HepG2 (cell line): ENCODE data around the gene OSBPL10. TPM values are rescaled to one million over a fixed set of nuclear protein-coding genes. Genes with fewer than 3 reads are reported as not detected.

ENCODE experiments used
- ATAC-seq: fragments of 200-7000 bp; cut with Tn5 transposase; 3 replicates; pipeline ENCODE4 v1.9.1; 2020; ENCODE audit warnings: mild to moderate bottlenecking, moderate library complexity
- BruUV-seq: library from RNA; stranded (reverse); fragments of 400-500 nt; replicated peaks from 2 replicates; lab custom pipeline; 2021; lab: Mats Ljungman, UMichigan
- CTCF ChIA-PET: fragments of 300-600 bp; formaldehyde crosslinking; extraction: SDS; loops from one replicate; lab custom pipeline; 2021; ENCODE audit warnings: low total read pairs, inconsistent platforms, low intra/inter-chr PET ratio; lab: Yijun Ruan, JAX
- POLR2A ChIA-PET: fragments of 350-600 bp; sonication (Branson Sonifier 250); formaldehyde crosslinking; loops from one replicate; lab custom pipeline; 2020; ENCODE audit warnings: antibody characterized with exemption, inconsistent platforms; lab: Yijun Ruan, JAX
- DNase-seq: peaks from one replicate; pipeline ENCODE4 v3.0.0-alpha.2; 2015; ENCODE audit warnings: low spot score
- FAIRE-seq: peaks from 3 replicates; lab custom pipeline; 2011; peaks lifted over from hg19 to GRCh38; lab: Jason Lieb, UNC
- H2AFZ ChIP-seq: one replicate; pipeline ENCODE4 v1.6.1; 2011; ENCODE audit warnings: low read length, inconsistent platforms
- H3K27ac ChIP-seq: fragments of 300-600 bp; 3 replicates; pipeline ENCODE4 v1.8.0; 2011; ENCODE audit warnings: mixed run types, mild to moderate bottlenecking, mixed read lengths, low read length, inconsistent platforms; ENCODE audit not compliant: insufficient read depth; ENCODE audit errors: extremely low read length
- H3K27me3 ChIP-seq, 2 experiments: fragments of 200-600 bp in 1 of 2; 2 replicates in 1 of 2; 3 replicates in 1 of 2; pipeline versions ENCODE4 v1.6.0 to v1.8.0; 2011; ENCODE audit warnings: low read length in 2 of 2, mild to moderate bottlenecking in 2 of 2, moderate library complexity in 2 of 2, inconsistent platforms in 1 of 2; ENCODE audit not compliant: insufficient read depth in 2 of 2, control insufficient read depth in 1 of 2
- H3K36me3 ChIP-seq, 2 experiments: fragments of 200-600 bp in 1 of 2; replicated peaks in 1 of 2; 2 replicates in 1 of 2; 3 replicates in 1 of 2; pipeline versions ENCODE4 v1.5.1 to v1.8.0; 2011; ENCODE audit warnings: low read length in 2 of 2, inconsistent platforms in 1 of 2; ENCODE audit not compliant: insufficient read depth in 2 of 2, control insufficient read depth in 1 of 2
- H3K4me1 ChIP-seq: 2 replicates; pipeline ENCODE4 v1.5.1; 2012; ENCODE audit warnings: low read length, inconsistent platforms; ENCODE audit not compliant: insufficient read depth
- H3K4me2 ChIP-seq: 2 replicates; pipeline ENCODE4 v1.6.0; 2011; ENCODE audit warnings: low read depth, low read length, inconsistent platforms
- H3K4me3 ChIP-seq, 3 experiments: fragments of 200-600 bp in 1 of 3; sonication (generic), shearing (Covaris generic) in 1 of 3; replicated peaks in 1 of 3; 2 replicates each; pipeline ENCODE4 v1.5.1; 2011 to 2016; ENCODE audit warnings: low read length in 3 of 3, inconsistent platforms in 2 of 3, low read depth in 2 of 3, mild to moderate bottlenecking in 2 of 3, control low read depth in 1 of 3, mixed read lengths in 1 of 3; ENCODE audit not compliant: insufficient read depth in 1 of 3
- H3K79me2 ChIP-seq: one replicate; pipeline ENCODE4 v1.6.1; 2011; ENCODE audit warnings: low read length, inconsistent platforms; ENCODE audit not compliant: insufficient read depth
- H3K9ac ChIP-seq: 2 replicates; pipeline ENCODE4 v1.6.0; 2011; ENCODE audit warnings: mild to moderate bottlenecking, low read depth, low read length, inconsistent platforms; ENCODE audit not compliant: insufficient read depth
- H3K9me3 ChIP-seq: 2 replicates; pipeline ENCODE4 v1.5.1; 2012; ENCODE audit warnings: mild to moderate bottlenecking, low read length
- H4K20me1 ChIP-seq: 2 replicates; pipeline ENCODE4 v1.6.0; 2011; ENCODE audit warnings: inconsistent platforms, mild to moderate bottlenecking, low read length, moderate library complexity; ENCODE audit not compliant: insufficient read depth
- KDM6A ChIP-seq: IDR thresholded peaks from 2 replicates; pipeline ENCODE4 v1.6.1; 2016; ENCODE audit warnings: low read depth
- MIER3 ChIP-seq: IDR thresholded peaks from 2 replicates; pipeline ENCODE4 v1.6.1; 2016; ENCODE audit warnings: missing compliant biosample characterization, borderline replicate concordance
- SETDB1 ChIP-seq: sonication (generic); formaldehyde crosslinking; IDR thresholded peaks from 2 replicates; pipeline ENCODE4 v1.5.1; 2020; ENCODE audit warnings: missing genetic modification reagents, mild to moderate bottlenecking, borderline replicate concordance
- ZFP36L1 ChIP-seq: sonication (generic); formaldehyde crosslinking; IDR thresholded peaks from 2 replicates; pipeline ENCODE4 v1.8.0; 2022; ENCODE audit warnings: mild to moderate bottlenecking, missing genetic modification reagents, moderate library complexity
- ZNF326 ChIP-seq: sonication (generic); formaldehyde crosslinking; IDR thresholded peaks from 2 replicates; pipeline ENCODE4 v1.4.0; 2020; ENCODE audit warnings: missing genetic modification reagents, borderline replicate concordance
- ZNF337 ChIP-seq: sonication (generic); formaldehyde crosslinking; IDR thresholded peaks from 2 replicates; pipeline ENCODE4 v1.5.1; 2020; ENCODE audit warnings: missing genetic modification reagents, low read depth, mild to moderate bottlenecking, borderline replicate concordance
- WGBS: methylation state at CpG from one replicate; pipeline ENCODE4 v1.1.6; 2017; ENCODE audit warnings: low lambda C conversion rate; 5-methylcytosine and 5-hydroxymethylcytosine counted together
- in situ Hi-C: cut with HindIII; loops from 2 replicates; pipeline ENCODE4 v1.10.0; 2017; ENCODE audit warnings: low pct_unique_long_range_greater_than_20kb; ENCODE audit not compliant: extremely low pct_ligation_motif_present
- intact Hi-C: fragments of 100-400 bp; cut with micrococcal nuclease; formaldehyde crosslinking; loops from one replicate; pipeline ENCODE4 v1.10.0; 2022; ENCODE audit not compliant: unreplicated experiment
- polyA plus RNA-seq, 8 experiments: library from polyadenylated mRNA; depleted of rRNA in 3 of 8; stranded (reverse) in 7 of 8; unstranded in 1 of 8; fragments of >200 nt; fragmentation: Illumina TruSeq in 4 of 8; extraction: Trizol in 4 of 8; gene quantifications; 2 replicates each; pipeline versions ENCODE4 v1.2.1 to v1.2.3, GENCODE V29; 2011 to 2016; ENCODE audit warnings: low read depth in 4 of 8, missing spikeins in 1 of 8, mixed read lengths in 1 of 8; ENCODE audit not compliant: insufficient read depth in 1 of 8
- total RNA-seq, 5 experiments: library from RNA; depleted of rRNA; stranded (reverse); fragments of >200 nt; fragmentation: Illumina TruSeq; extraction: Trizol; gene quantifications; 2 replicates each; pipeline ENCODE4 v1.2.3, GENCODE V29; 2016; ENCODE audit warnings: low read depth in 1 of 5
- TF ChIP-seq, protein P1 (sequence below): sonication (generic); formaldehyde crosslinking; IDR thresholded peaks from 2 replicates; pipeline ENCODE4 v1.4.0; 2020; ENCODE audit warnings: missing genetic modification reagents, mild to moderate bottlenecking, borderline replicate concordance
- TF ChIP-seq, protein P2 (sequence below): sonication (generic); formaldehyde crosslinking; conservative IDR thresholded peaks from 2 replicates; pipeline ENCODE4 v1.4.0; 2020; ENCODE audit warnings: missing genetic modification reagents

The OSBPL10 gene
- total and polyA plus RNA-seq, 2 of the 13 experiments (the other 11 are each of a cell fraction or from before 2014, with no cell fraction given): 10.3 to 28.6 TPM

DNA sequence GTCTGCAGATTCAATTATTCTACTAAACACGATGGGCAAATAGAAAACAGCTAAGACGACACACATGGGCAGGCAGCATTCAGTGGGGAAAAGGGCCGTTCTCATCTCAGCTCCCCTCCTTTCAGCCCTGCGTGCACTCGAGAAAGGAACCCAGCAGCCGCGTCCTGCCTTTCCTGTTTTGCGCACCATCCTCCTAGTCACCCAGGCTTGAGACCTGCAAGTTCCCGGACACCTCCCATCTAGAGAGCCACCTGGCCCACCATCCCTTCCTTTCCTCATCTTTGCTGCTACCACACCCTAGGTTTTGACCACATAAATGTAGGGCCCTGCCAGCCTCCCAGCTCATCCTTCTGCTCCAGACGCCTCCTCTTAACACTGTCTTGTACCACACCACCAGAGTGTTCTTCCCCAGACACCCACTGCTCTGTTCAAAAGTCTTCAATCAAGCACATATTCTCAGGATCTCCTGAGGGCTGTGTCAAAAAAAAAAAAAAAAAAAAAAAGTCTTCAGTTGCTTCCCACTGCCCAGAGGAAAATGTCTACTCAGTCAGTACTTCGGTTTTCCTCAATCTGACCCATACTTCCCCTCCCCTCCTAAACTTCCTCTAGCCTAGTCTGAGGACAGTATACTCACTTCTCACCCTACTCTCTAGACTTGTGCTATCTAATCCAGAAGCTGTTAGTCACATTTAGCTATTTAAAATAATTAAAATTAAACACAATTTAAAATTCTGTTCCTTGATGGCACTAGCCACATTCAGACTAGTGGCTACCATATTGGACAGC lies 266.4 kb downstream of the OSBPL10 start (continued):
- TF ChIP-seq, protein P1, sequence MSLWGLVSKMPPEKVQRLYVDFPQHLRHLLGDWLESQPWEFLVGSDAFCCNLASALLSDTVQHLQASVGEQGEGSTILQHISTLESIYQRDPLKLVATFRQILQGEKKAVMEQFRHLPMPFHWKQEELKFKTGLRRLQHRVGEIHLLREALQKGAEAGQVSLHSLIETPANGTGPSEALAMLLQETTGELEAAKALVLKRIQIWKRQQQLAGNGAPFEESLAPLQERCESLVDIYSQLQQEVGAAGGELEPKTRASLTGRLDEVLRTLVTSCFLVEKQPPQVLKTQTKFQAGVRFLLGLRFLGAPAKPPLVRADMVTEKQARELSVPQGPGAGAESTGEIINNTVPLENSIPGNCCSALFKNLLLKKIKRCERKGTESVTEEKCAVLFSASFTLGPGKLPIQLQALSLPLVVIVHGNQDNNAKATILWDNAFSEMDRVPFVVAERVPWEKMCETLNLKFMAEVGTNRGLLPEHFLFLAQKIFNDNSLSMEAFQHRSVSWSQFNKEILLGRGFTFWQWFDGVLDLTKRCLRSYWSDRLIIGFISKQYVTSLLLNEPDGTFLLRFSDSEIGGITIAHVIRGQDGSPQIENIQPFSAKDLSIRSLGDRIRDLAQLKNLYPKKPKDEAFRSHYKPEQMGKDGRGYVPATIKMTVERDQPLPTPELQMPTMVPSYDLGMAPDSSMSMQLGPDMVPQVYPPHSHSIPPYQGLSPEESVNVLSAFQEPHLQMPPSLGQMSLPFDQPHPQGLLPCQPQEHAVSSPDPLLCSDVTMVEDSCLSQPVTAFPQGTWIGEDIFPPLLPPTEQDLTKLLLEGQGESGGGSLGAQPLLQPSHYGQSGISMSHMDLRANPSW (CRISPR knock-in tag): no peak
- no peak for TF ChIP-seq KDM6A (CRISPR knock-in tag)

DNA sequence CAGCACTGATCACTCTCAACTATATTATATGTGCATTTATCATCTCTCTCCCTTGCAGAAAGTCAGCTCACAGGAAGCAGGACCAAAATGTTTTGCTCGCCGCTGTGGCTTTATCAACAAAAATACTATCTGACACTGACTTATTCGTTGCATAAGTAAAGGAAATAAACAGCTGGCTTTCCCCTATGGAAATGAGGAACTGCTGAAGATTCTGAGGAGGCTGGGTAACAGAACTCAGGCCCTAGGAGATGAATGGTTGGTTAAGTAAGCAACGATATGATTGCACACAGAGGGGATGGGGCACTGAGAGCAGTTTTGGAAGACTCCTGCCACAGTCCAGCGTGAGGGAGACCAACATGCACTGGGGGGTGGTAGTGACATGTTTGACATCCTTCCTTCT lies 267.2 kb downstream of the OSBPL10 start:
- TF ChIP-seq SETDB1: no peak
- no peak for TF ChIP-seq ZNF337
- TF ChIP-seq ZFP36L1 (CRISPR knock-in tag): no peak
- TF ChIP-seq ZNF326 (CRISPR knock-in tag): no peak
- TF ChIP-seq MIER3 (CRISPR knock-in tag): no peak
- TF ChIP-seq, protein P2, sequence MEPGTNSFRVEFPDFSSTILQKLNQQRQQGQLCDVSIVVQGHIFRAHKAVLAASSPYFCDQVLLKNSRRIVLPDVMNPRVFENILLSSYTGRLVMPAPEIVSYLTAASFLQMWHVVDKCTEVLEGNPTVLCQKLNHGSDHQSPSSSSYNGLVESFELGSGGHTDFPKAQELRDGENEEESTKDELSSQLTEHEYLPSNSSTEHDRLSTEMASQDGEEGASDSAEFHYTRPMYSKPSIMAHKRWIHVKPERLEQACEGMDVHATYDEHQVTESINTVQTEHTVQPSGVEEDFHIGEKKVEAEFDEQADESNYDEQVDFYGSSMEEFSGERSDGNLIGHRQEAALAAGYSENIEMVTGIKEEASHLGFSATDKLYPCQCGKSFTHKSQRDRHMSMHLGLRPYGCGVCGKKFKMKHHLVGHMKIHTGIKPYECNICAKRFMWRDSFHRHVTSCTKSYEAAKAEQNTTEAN (CRISPR knock-in tag): no peak
- WGBS: 89% methylated on average over 5 of the region's 5 CpGs
- Histone ChIP-seq H2AFZ (no peak overlapping the region), H3K36me3 (peaks cover 1 to 7% of the 10 kb centered on the region in 2 experiments; a peak in 2 of 5 replicates), H3K79me2 (no peaks in the 10 kb centered on the region), H3K27ac (no peak overlapping the region), H3K4me3 (no peak overlapping the region), H3K9ac (no peak overlapping the region), H3K4me1 (no peaks in the 10 kb centered on the region), H3K4me2 (no peak overlapping the region), H3K27me3 (no peaks in the 10 kb centered on the region), H3K9me3 (no peaks in the 10 kb centered on the region), H4K20me1 (0 out of 2 replicates have a peak, but pooled peaks cover 2% of the 10 kb centered on the region)
- intact Hi-C loops: no loop called here
- FAIRE-seq: no peak
- no TSS peak for BruUV-seq
- in situ Hi-C loops: no loop called here
- no peak for DNase-seq
- ChIA-PET CTCF (no interaction called here), POLR2A (no interaction called here)
- ATAC-seq: no peak
